K562 (cell line): ENCODE measurements around the gene ITSN1. TPM values are rescaled to one million over a fixed set of nuclear protein-coding genes. Genes with fewer than 3 reads are reported as not detected.
A peak's percentile ranks its signal among the peaks of the same experiment; 100 is the strongest.

Experiments used
- C11orf30 ChIP-seq: fragments of 450-650 bp; IDR thresholded peaks from 2 replicates; pipeline ENCODE4 v1.6.1; 2016; ENCODE audit warnings: low read depth, mild to moderate bottlenecking
- CBFA2T3 ChIP-seq: fragments of 450-650 bp; IDR thresholded peaks from 2 replicates; pipeline ENCODE4 v1.6.1; 2017
- CBX8 ChIP-seq: fragments of 200-600 bp; sonication (generic); IDR thresholded peaks from 2 replicates; pipeline ENCODE4 v1.6.1; 2012; ENCODE audit warnings: borderline replicate concordance, mixed run types, low read depth, mild to moderate bottlenecking, moderate library complexity, mixed read lengths, low read length, control low read depth, inconsistent platforms; ENCODE audit not compliant: poor library complexity, severe bottlenecking; ENCODE audit errors: extremely low read depth
- CTCF ChIP-seq, 3 experiments: IDR thresholded peaks in 2 of 3; conservative IDR thresholded peaks in 1 of 3; 2 replicates each; pipeline ENCODE4 v1.5.1; 2011 to 2012; ENCODE audit warnings: low read length in 3 of 3, mild to moderate bottlenecking in 3 of 3, control low read depth in 2 of 3, improper control_type of control experiment in 1 of 3, inconsistent platforms in 1 of 3, low read depth in 1 of 3, mixed read lengths in 1 of 3, moderate library complexity in 1 of 3; ENCODE audit not compliant: insufficient read depth in 2 of 3
- CUX1 ChIP-seq: fragments of 200-800 bp; sonication (Bioruptor generic); IDR thresholded peaks from 2 replicates; pipeline ENCODE4 v1.6.1; 2016; ENCODE audit warnings: missing genetic modification characterization, missing compliant biosample characterization
- DIDO1 ChIP-seq: fragments of 450-650 bp; IDR thresholded peaks from 2 replicates; pipeline ENCODE4 v1.6.1; 2016; ENCODE audit warnings: low read depth, missing biosample characterization, missing genetic modification characterization
- FOS ChIP-seq: IDR thresholded peaks from 3 replicates; pipeline ENCODE4 v1.6.1; 2011; ENCODE audit not compliant: insufficient read length; ENCODE audit errors: extremely low read depth
- FOSL1 ChIP-seq: fragments of 200-800 bp; sonication (Bioruptor generic); conservative IDR thresholded peaks from 2 replicates; pipeline ENCODE4 v1.6.1; 2016; ENCODE audit warnings: missing genetic modification characterization, missing compliant biosample characterization
- MYBL2 ChIP-seq, 2 experiments: fragments of 450-650 bp in 1 of 2; sonication (generic) in 1 of 2; formaldehyde crosslinking in 1 of 2; IDR thresholded peaks; 2 replicates each; pipeline versions ENCODE4 v1.6.1 to v1.8.1; 2017 to 2022; ENCODE audit warnings: borderline replicate concordance in 1 of 2, inconsistent platforms in 1 of 2, low read depth in 1 of 2, mild to moderate bottlenecking in 1 of 2, missing genetic modification reagents in 1 of 2, moderate library complexity in 1 of 2
- RBM34 ChIP-seq: fragments of 200-400 bp; formaldehyde crosslinking; IDR thresholded peaks from 2 replicates; pipeline ENCODE4 v1.6.1; 2018; ENCODE audit warnings: low read length, borderline replicate concordance; ENCODE audit not compliant: insufficient read depth
- RFX5 ChIP-seq: IDR thresholded peaks from 2 replicates; pipeline ENCODE4 v1.6.1; 2011; ENCODE audit warnings: low read depth, mild to moderate bottlenecking, improper control_type of control experiment, low read length
- SAP30 ChIP-seq: fragments of 200-600 bp; sonication (generic); IDR thresholded peaks from 2 replicates; pipeline ENCODE4 v1.6.1; 2012; ENCODE audit warnings: borderline replicate concordance, low read depth, mild to moderate bottlenecking, moderate library complexity, low read length, control low read depth, inconsistent platforms; ENCODE audit not compliant: insufficient read depth, poor library complexity, severe bottlenecking
- TBL1XR1 ChIP-seq, 2 experiments: IDR thresholded peaks; 2 replicates each; pipeline ENCODE4 v1.6.1; 2012; ENCODE audit warnings: improper control_type of control experiment in 2 of 2, low read length in 2 of 2, mild to moderate bottlenecking in 1 of 2
- XRCC4 ChIP-seq: IDR thresholded peaks from one replicate; pipeline ENCODE4 v1.6.1; 2011; ENCODE audit not compliant: insufficient read depth, insufficient read length; ENCODE audit errors: extremely low read depth
- ZNF282 ChIP-seq: sonication (generic); formaldehyde crosslinking; IDR thresholded peaks from 2 replicates; pipeline ENCODE4 v1.8.1; 2023; ENCODE audit warnings: missing genetic modification reagents
- polyA plus RNA-seq, 8 experiments: library from polyadenylated mRNA; depleted of rRNA in 4 of 8; stranded (reverse) in 5 of 8; unstranded in 3 of 8; fragments of >200 nt; fragmentation: Nextera tagmentation in 2 of 8; fragmentation: Illumina TruSeq in 1 of 8; extraction: Ambion mirVana in 2 of 8; extraction: Trizol in 1 of 8; gene quantifications; 2 replicates each; pipeline versions ENCODE4 v1.2.1 to v1.2.3, GENCODE V29; 2011 to 2014; ENCODE audit warnings: inconsistent platforms in 1 of 8, missing spikeins in 1 of 8
- total RNA-seq, 7 experiments: library from RNA; depleted of rRNA in 6 of 7; stranded (reverse); fragments of >200 nt in 6 of 7; fragmentation: Illumina TruSeq in 2 of 7; extraction: Trizol in 2 of 7; gene quantifications; 2 replicates each; pipeline versions ENCODE4 v1.2.1 to v1.2.3, GENCODE V29; 2011 to 2021; ENCODE audit warnings: low replicate concordance in 1 of 7
- TF ChIP-seq, protein P1 (sequence below): sonication (generic); formaldehyde crosslinking; IDR thresholded peaks from 2 replicates; pipeline ENCODE4 v1.8.0; 2022; ENCODE audit warnings: mild to moderate bottlenecking, missing genetic modification reagents, borderline replicate concordance

Gene ITSN1
- total and polyA plus RNA-seq, 9 of the 15 experiments (the other 6 are each of a cell fraction or from before 2014, with no cell fraction given): 1.1 to 12.6 (median 4.8) TPM

GRCh38 chr21:33642027-33642895 is at the start of gene ITSN1 (continued):
- TF ChIP-seq ZNF282: 0 out of 2 replicates have a peak, but pooled peaks have one; percentile 28
- TF ChIP-seq SAP30: peak; percentile 43
- no peak for TF ChIP-seq C11orf30
- no peak for TF ChIP-seq FOSL1 (tag)
- peak; percentile 90 for TF ChIP-seq FOS
- no peak for TF ChIP-seq CBFA2T3
- no peak for TF ChIP-seq XRCC4
- TF ChIP-seq TBL1XR1 (IDR thresholded peaks at IDR 0.05; ENCODE audit: low read length in 2 of 2): no peak; a peak in 1 of 4 replicates
- TF ChIP-seq, protein P1, sequence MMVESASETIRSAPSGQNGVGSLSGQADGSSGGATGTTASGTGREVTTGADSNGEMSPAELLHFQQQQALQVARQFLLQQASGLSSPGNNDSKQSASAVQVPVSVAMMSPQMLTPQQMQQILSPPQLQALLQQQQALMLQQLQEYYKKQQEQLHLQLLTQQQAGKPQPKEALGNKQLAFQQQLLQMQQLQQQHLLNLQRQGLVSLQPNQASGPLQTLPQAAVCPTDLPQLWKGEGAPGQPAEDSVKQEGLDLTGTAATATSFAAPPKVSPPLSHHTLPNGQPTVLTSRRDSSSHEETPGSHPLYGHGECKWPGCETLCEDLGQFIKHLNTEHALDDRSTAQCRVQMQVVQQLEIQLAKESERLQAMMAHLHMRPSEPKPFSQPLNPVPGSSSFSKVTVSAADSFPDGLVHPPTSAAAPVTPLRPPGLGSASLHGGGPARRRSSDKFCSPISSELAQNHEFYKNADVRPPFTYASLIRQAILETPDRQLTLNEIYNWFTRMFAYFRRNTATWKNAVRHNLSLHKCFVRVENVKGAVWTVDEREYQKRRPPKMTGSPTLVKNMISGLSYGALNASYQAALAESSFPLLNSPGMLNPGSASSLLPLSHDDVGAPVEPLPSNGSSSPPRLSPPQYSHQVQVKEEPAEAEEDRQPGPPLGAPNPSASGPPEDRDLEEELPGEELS (CRISPR knock-in tag): no peak
- no peak for TF ChIP-seq CUX1 (CRISPR knock-in tag)
- TF ChIP-seq RFX5: no peak
- TF ChIP-seq MYBL2 (IDR thresholded peaks at IDR 0.05; ENCODE audit: low read depth): no peak
- no peak for TF ChIP-seq MYBL2 (CRISPR knock-in tag; IDR thresholded peaks at IDR 0.05; ENCODE audit: borderline replicate concordance)
- no peak for TF ChIP-seq DIDO1
- TF ChIP-seq RBM34: no peak
- TF ChIP-seq CTCF (IDR thresholded peaks at IDR 0.05 in 2 of 3, conservative IDR thresholded peaks at IDR 0.05 in 1 of 3; ENCODE audit: insufficient read depth in 2 of 3, low read depth in 1 of 3, low read length in 3 of 3): no peak
- no peak for TF ChIP-seq CBX8
